ENCODE measurements around the gene TOMM34.

The TOMM34 gene

DNA sequence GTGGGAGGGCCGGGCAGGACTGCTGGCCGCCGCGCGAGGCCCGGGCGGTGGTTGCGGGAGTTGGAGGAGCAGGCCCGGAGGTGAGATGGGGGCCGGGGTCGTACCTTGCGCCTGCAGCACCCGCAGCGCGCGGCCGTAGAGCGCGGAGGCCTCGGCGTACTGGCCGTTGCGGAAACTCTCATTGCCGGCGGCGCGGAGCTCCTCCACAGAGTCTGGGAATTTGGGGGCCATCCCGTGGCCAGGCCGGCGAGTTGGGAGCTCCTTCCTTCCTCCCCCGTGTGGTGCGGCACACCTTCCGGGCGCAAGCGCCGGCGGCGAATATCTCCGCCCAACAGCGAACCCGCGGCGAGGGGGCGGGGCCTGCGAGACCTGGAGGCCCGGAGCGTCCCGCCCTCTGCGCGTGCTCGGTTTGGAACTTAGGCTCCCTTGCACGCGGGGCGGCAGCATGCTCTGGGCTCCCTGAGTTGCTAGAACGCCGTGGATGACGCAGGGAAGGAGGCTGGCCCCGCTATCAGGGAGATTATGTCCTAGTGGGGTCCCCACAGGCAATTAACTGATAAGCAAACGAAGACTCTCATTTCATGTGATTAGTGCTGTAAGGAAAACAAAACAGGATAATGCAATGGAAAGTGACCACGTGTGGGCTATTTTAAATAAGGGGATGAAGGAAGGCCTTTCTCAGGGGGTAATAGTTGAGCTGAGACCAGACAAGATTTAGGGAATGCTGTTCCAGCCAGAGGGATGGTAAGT lies at the start of gene TOMM34:
TSS of gene TOMM34 (minus strand) at position 295 of the 750 bp plus-strand sequence. CDS start at position 231, 64 bp downstream.
- in situ Hi-C loops (cut with MboI; ENCODE audit: low sequenced_read_pairs), result no loop called here

GRCh38 chr20:45008521-45009049 lies 48.4 kb upstream of the TOMM34 start:
- in situ Hi-C loops (cut with MboI; ENCODE audit: low sequenced_read_pairs), result no loop called here

DNA sequence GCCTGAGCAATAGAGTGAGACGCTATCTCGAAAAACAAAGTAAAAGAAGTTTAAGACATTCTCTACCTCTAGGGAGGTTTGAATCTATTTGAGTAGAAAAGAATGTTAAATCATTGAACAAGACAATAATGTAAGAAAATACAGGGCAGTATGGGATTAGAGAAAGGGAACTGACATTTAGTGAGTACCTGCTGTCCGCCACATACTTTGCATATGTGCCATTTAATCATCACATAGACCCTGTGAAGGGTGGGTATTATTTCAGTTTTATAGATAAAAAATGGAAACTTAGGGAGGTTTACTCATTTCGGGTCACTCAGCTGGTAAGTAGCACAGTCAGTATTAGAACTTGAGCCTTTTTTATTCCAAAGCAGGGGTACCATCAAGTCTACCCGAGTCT lies 37.5 kb upstream of the TOMM34 start:
- in situ Hi-C loops (cut with MboI; ENCODE audit: low sequenced_read_pairs), result no loop called here

- in situ Hi-C loops (cut with MboI; ENCODE audit: low sequenced_read_pairs), result no loop called here
These were observed 37.0 kb upstream of the TOMM34 start for GRCh38 chr20:44997171-44997570.

GRCh38 chr20:44993343-44993742 lies 33.1 kb upstream of the TOMM34 start:
- in situ Hi-C loops (cut with MboI; ENCODE audit: low sequenced_read_pairs), result no loop called here

DNA sequence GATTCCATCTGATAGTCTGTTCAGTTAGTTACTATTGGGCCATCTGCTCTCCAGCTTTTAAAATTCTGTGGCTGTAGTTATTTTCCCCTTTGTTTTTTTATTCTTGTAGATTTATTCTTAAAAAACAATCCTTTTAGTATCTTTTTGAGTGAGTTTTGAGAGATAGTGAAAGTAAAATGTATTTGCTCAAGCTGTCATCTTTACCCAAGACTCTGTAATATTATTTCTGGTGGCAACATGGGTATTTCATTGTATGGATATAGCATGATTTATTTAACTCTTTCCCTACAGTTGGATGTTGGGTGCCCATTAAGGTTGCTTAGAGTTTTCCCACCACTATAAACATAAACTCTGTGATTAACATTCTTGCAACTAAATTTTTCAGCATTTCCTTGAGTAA lies 30.8 kb upstream of the TOMM34 start:
- in situ Hi-C loops (cut with MboI; ENCODE audit: low sequenced_read_pairs), result no loop called here

DNA sequence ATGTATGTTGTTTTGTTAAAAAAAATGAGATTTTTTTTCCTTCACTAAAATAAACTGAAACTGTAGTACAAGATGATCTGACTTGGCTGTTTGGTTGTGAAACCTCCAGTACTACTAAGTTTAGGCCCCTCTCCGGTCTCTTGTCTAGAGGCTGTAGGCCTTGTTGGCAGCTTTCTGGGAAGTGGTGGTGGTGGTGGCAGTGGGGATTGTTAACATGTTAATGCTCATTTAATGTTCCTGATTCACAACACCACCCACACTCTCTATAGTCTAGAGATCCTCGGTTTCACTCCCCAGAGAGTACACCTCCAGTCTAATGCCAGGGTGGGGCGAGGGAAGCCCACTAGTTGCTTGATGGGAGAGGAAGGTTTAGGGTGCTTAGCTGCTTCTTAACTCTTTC lies 30.2 kb upstream of the TOMM34 start:
- in situ Hi-C loops (cut with MboI; ENCODE audit: low sequenced_read_pairs), result no loop called here

DNA sequence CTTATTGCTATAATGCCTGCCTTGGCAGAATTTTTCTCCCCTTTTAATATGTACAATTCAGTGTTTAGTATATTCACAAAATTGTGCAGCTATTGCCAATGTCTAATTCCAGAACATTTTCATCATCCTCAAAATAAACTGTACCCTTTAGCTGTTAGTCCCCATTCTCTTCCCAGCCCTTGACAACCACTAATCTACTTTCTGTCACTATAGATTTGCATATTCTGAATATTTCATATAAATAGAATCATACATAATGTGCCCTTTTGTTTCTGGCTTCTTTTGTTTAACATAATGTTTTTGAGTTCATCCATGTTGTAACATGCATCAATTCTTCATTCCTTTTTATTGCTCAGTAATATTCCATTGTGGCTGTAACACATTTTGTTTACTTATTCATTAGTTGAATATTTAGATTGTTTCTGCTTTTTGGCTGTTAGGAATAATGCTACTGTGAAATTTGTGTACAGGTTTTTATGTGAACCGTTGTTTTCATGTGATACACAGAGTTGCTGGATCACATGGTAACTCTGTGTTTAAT lies 28.5 kb upstream of the TOMM34 start:
- in situ Hi-C loops (cut with MboI; ENCODE audit: low sequenced_read_pairs), result no loop called here

DNA sequence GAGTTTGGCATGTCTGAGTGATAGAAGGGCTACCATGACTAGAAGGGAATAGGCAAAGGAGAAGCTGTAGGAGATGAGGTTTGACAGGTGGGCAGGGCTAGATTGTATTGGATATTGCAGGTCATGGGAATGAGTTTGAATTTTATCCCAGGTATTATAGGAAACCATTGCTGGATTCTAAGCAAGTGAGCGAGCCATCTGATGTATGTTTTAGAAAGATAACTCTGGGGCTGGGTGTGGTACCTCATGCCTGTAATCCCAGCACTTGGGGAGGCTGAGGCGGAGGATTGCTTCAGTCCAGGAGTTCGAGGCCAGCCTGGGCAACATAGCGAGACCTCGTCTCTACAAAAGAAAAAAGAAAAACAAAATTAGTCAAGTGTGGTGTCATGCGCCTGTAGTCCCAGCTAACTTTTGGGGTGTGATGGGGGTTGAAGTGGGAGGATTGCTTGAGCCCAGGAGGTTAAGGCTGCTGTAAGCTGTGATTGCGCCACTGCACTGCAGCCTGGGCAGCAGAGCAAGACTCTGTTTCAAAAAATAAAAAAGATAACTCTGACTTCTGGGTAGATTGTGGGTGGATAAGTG lies 23.0 kb upstream of the TOMM34 start:
- in situ Hi-C loops (cut with MboI; ENCODE audit: low sequenced_read_pairs), result no loop called here

- in situ Hi-C loops (cut with MboI; ENCODE audit: low sequenced_read_pairs), result no loop called here
These were observed 21.7 kb upstream of the TOMM34 start for GRCh38 chr20:44981736-44982406.

- in situ Hi-C loops (cut with MboI; ENCODE audit: low sequenced_read_pairs), result no loop called here
These were observed 19.0 kb upstream of the TOMM34 start for GRCh38 chr20:44979090-44979621.

DNA sequence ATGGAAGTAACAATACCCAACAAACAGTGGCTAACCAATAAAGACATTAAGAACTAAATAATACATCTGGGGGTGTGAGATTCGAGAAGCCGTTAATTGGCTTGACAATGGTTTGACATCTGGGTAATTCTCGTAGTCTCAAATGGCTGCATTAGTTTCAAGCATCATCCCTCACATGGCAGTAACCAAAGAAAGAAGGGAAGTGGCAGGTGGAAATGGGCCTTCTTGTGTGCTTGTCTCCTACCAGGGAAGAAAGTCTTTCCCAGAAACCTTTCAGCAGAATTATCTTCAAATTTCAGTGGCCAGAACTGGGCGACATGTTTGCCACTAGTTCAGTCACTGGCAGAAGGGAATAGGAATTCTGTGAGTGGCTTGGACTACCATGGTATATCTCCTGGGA lies 16.5 kb upstream of the TOMM34 start:
- in situ Hi-C loops (cut with MboI; ENCODE audit: low sequenced_read_pairs), result no loop called here

GRCh38 chr20:44973053-44973452 lies 12.9 kb upstream of the TOMM34 start:
- in situ Hi-C loops (cut with MboI; ENCODE audit: low sequenced_read_pairs), result no loop called here

DNA sequence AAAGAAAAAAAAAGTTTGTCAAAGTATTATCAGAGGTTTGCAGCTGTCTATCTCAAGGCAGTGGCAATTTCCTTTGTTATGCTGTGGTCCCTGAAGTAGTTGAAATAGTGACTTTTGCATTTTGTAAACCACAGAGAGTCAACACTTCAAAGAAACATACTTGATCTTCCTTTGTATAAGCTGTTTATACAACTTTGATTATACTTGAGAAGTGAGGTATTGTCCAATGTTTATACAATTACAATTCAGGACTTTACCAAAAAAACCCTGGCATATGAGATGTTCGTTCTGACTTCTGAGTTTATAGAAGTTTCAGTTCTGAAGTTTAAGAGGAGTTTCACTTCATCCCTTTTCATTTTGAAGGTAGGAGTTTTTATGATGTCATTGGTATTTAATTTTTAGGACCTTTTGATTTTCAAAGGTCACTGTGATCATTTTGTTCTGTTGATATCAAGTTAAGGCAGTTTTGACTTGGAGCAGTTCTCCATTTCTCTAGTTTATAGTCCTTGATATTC lies 10.1 kb upstream of the TOMM34 start:
- in situ Hi-C loops (cut with MboI; ENCODE audit: low sequenced_read_pairs), result no loop called here

DNA sequence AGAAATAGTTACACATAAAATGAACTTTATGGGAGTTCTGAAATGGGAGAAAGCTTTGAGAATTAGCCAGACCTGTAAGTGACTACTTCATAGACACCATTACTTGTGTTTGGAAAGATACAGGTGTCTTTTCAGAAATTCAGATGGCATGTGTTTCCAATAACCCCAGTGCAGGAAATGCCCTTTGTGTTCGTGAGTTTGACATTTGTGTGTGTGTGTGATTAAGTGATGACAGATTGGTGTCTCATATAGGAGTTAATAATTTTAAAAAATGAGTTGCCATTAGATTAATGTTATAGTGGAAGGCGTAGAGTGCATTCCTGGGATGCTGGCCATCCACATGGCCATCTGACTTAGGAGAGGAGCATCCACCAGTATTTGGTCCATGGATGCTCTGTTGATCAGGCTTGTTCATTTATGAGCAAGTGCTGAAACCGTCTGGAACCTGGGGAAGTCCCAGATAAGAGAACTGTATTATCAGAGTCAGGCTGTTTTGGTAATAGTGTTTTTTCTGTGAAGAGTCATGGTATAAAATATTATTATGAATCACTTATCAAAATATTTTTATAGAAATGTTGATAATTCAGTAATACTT lies 9.2 kb upstream of the TOMM34 start:
- in situ Hi-C loops (cut with MboI; ENCODE audit: low sequenced_read_pairs), result no loop called here

GRCh38 chr20:44967207-44967807 lies 7.1 kb upstream of the TOMM34 start:
- in situ Hi-C loops (cut with MboI; ENCODE audit: low sequenced_read_pairs), result no loop called here

DNA sequence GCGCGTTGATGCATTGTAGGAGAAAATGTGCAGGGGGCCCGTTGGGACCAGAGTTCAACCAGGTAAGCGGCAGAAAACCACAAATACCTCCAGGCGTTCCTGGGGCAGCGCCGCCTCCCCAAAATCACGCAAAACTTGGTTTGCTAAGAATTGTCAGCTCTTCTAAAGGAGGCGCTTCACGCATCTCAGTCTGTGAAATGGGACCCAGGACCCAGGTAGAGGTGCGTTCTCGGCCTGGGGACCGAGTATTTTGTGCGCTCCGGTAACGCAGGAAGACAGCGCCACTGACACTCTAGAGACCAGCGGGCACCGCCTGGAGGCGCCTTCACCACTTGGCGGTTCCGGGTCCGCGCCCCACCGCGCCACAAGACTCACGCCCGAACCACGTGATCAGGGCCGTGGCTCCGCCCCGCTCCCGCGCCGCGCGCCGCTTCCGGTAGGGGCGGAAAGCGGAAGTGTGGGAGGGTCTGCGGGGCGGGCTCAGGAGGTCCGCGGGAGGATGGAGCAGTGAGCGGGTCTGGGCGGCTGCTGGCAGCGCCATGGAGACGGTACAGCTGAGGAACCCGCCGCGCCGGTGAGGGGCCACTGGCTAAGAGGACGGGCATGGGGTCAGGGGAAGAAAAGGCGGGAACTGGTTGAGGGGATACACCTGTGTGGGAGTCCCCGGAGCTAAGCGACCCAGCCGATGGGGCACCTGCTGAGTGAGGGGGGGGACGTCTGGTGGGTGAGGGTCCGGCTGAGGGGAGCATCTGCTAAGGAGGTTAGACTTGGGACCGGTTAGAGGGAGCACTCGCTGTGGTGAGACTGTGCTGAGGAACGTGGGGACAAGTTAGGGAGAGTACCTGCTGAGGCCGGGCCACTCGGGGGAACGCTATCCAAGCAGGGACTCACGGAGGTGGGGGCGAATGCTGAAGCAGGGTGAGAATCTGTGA lies 6.1 kb upstream of the TOMM34 start, which contains the start of gene STK4:
TSS of gene STK4 (plus strand) at position 483 of the 932 bp plus-strand sequence. CDS start at position 540, 57 bp downstream.
- in situ Hi-C loops (cut with MboI; ENCODE audit: low sequenced_read_pairs), result no loop called here

- in situ Hi-C loops (cut with MboI; ENCODE audit: low sequenced_read_pairs), result no loop called here
These were observed 5.4 kb upstream of the TOMM34 start for GRCh38 chr20:44965651-44966029.

All from HL-60/S4 treated with retinoic acid at 250 ng/mL for 4 days and 3 days (cell line).